CD1c-positive myeloid dendritic cell (primary cell): ENCODE data around the gene CIZ1.
"Not testable (repeated sequence)": the region's sequence is repeated elsewhere in the genome, so short reads cannot be mapped to it uniquely, and the experiment has no call there.

Source experiments
- DNase-seq: peaks from one replicate; pipeline ENCODE4 v3.0.0-alpha.2; 2016; ENCODE audit errors: extremely low spot score

Gene CIZ1

DNA sequence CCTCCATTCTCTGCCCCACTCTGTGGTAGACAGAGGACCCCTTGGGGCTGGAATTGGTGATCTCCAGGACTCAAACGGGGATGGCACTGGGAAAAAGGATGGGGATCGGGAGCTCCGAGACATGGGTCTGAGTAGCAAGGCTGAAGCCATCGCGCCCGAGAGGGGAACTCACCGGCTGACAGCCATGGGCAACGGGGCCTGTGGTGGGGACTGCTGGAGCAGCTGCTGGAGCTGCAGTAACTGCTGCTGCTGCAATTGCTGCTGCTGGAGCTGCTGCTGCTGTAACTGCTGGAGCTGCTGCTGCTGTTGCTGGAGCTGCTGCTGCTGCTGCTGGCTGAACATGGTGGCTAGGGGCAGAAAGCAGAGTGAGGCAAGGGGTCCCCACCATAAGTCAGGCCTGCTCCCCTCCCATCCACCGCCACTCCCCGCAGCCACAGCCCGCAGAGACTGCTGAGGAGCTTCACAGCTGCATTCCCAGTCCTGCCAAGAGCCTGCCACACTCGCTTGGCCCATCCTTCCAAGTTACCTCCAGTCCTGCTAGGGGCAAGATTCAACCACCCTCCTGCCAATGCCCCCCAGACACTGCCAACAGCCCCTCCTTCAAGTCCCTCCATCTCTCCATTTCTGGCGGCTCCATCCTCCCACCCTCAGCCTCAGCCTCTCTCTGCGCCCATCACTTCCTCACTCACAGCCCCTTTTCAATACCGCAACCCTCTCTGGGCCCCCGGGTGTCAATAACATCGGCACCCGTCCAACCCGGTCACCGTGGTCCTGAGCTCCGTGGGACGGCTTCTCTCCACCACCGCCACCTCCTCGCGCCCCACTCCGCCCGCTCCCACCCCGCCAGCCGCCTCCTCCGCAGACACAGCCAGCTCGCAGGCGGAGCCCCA, 611 bp downstream of the CIZ1 start:
- DNase-seq: no peak

DNA sequence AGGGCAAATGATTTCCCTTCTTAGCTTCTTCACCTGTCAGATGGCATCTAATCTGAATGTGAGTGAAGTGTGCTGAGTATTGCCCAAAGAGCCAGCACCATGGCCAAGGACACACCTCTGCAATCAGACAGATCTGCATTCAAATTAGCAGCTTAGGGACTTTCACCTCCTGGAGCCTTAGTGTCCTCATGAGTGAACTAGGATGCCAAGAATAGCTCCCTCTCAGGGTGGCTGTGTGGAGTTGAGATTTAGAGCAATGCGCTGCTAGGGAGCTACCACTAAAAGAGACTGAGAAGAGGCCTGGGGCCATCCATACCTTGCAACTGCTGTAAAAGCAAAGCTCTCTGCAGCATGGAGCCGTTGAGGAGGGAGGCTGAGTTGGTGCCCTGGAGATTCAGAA, 1.4 kb downstream of the CIZ1 start:
- DNase-seq: no peak

DNA sequence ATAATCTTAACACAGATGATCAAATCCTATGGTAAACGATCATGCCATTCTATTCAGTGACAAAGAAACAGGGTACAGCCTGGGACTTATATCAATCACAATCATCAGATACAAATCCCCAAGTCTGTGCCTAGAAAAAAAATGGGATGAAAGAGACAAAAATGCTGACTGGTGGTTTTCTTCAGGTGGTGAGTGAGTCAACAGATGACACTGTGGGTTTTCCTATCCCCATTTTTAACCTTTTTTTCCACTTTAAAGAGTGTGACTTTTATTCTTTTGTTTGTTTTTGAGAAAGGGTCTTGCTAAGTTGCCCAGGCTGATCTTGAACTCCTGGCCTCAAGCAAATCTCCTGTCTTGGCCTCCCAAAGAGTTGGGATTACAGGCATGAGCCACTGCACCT, 3.2 kb downstream of the CIZ1 start:
- DNase-seq: no peak

DNA sequence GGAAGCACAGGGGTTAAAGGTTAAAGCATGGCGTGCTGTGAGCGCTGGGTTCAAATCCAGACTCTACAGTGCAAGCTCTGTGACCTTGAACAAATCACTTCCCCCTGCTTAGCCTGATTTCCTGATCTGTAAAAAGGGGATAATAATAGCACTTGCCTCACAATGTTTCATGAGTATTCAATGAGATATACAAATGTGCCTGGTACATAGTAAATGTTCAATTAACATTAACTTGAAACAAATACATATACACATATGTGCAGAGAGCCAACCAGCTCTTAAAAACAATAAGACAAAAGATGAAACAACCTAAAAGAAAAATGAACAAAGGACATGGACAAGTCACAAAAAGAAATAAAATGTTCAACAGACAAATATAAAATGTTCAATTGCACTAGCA, 4.0 kb downstream of the CIZ1 start:
- DNase-seq: no peak

DNA sequence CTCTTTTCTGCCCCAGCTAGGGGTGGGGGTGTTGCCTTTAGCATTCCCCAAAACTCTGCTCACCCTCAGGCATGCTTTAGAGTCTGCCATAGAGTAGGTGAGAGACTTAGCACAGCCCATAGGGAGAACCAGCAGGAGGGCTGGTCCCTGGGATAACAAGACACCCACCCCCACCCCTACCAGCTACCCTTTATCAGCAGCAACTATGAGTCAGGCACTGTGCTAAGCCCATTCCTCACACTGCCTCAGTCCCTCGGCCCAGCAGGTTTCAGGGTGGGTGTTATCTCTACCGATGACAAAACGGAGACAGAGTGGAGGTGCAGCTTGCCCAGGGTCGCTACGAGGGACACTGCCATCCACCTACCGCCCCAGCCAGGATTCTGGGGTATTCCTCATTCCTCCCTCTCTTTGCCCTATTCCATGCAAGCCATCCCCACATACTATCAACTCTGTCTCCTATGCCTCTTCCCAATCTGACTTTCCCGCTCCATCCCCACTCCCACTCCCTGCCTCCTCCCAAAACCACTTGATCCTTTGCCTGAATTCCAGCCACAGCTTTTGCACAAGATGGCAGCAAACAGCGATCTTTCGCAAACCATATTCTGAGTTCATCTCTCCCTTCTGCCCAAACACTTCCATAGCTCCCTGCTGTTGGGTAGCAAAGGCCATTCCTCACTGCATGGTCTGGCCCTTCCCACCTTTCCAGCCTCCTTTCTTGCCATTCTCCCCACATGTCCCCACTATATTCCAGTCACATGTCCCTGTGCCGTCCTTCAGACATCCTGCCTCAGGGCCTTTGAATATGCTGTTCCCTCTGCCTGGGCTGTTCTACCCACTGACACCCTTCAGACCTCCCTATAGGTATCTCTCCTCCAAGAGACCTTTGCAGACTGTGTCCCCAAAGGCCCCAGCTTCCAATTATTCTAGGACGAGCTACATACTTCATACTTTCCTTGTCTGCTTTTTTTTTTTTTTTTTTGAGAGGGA, 5.1 kb downstream of the CIZ1 start:
- DNase-seq: no peak

DNA sequence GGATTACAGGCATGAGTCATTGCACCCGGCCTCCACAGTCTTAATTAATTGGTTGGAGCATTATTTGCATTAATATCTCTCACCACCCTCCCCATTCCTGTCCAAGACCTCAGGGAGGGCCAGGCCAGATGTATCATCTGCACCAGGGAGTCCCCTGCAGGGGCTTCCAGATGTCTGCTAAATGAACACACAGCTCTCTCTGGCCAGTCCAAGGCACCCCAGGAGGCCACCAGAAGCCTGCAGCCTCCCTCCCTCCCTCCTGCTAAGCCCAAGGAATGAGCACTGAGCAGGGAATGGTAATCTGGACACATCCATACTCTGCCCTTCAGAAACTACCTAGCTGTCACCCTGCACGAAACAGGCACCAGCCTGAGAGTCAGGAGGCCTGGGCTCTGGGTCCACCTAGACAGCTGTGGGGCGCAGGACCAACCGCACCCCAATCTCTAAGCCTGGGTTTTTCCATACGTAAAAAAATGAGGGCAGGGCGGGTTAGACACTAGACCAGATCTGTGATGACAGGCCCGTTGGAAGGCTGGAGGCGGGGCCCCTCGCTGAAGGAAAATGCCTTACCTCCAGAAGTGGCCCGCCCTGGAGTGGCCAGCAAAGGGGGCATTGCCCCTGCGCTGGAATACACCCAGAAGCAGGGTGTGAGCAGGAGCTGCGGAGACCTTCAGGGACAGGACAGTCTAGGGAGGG, 8.3 kb downstream of the CIZ1 start:
- no peak for DNase-seq

DNA sequence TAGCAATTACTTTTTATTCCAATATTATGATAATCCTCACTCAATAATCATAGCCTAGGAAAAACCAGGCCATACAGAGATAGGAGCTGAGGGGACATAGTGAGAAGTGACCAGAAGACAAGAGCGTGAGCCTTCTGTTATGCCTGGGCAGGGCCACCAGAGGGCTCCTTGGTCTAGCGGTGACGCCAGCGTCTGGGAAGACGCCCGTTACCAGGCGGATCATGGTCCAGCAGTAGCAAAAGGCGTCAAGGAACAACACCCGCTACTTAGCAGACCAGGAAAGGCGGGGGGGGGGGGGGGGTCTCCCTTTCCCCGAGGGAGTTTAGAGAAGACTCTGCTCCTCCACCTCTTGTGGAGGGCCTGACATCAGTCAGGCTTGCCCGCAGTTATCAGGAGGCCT, 9.9 kb downstream of the CIZ1 start:
- DNase-seq: not testable (repeated sequence)

DNA sequence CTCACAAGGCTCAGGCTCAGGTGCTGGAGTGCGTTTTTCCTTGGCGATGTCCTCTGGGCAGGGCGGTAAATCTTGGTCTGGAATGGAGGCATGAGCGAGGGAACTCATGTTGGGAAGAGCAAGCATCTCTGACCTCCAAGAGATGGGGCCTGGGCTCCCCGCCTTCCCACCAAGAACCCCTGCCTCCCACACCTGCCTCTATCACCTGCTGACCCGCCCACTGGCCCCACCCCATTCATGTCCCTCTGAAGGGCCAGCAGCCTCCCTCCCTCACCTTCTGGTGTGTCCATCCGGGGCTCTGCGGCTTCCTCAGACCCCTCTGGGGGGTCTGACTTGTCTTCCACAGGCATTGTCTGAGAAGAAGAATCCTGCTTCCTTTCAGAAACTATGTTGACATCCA, 10.9 kb downstream of the CIZ1 start:
- DNase-seq: no peak

DNA sequence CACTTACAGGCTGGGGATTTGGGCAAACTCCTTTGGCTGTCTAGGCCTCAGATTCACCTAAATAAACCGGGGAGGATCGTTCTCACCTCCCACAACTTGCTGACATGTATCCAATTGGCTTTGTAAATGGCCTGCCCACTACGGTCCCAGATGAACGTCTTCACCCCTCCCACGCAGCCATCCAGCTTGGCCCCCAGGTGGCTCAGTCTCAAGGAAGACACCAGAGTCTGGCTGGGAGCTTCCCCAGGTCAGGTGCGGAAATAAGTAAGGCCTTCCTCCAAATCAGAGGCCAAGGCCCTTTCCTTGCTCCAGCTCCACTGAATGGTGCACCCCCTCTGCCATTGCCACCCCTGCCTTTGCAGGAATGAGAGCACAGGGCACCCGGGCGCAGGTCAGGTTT, 11.4 kb downstream of the CIZ1 start:
- no peak for DNase-seq

DNA sequence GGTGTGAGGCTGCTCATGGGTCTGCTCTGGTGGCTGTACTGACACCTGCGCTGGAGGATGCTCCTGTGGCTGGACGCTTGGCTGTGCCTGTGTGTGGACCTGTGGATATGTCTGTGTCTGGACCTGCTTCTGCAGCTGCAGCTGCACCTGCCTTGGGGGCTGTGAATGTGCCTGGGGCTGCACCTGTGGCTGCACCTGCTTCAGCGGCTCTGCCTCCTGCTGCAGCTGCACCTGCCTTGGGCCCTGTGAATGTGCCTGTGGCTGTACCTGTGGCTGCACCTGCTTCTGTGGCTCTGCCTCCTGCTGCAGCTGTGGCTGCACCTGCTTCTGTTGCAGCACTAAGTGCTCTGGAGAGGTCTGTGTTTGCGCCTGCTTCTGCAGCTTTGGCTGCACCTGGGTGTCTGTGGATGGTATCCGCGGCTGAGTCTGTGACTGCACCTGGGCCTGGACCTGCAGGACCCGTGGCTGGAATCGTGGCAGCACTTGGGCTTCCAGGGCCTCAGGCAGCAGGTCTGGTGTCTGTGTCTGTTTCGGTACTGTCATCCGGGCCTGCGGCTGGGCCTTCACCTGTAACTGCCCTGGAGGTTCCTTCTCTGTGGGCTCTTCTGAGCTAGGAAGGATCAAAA, 12.5 kb downstream of the CIZ1 start:
- DNase-seq: no peak

DNA sequence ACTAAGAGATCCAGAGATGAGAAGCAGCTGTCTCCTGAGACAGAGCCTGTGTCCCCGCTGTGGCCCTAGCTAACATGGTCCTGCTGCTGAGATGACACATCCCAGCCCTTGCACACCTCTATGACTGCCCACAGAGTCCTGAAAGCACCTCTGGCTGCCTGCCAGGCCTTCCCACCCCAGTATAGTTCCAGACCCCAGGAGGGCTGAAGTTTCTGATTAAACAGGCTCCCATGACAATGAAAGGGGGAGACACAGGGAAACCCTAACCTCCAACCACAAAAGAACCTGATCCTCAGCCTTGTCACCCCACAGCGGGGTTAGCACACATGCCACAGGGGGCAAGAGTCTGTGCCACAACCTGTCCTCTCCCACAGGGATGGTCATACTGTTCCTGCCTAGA, 15.6 kb downstream of the CIZ1 start:
- DNase-seq: no peak

DNA sequence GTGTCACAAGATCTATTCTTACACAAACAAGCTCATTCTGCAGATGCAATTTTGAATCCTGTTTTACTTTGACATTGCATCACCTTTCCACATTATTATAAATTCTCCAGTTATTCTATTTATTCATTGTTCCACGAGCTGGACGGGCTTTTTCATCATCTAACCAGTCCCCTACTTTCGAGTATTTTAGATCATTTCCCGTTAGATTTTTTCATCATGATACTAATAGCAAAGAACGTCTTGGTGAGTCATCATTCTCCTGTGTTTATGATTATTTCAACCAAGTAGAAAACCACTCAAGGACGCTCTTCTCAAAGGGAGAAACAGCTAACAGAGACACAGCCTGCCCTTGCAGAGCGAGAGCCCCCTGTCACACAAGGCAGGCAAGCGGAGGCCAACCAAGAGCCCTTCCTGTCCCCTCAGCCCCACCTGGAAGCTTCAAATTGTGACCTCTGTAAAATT, 16.2 kb downstream of the CIZ1 start:
- DNase-seq: no peak

DNA sequence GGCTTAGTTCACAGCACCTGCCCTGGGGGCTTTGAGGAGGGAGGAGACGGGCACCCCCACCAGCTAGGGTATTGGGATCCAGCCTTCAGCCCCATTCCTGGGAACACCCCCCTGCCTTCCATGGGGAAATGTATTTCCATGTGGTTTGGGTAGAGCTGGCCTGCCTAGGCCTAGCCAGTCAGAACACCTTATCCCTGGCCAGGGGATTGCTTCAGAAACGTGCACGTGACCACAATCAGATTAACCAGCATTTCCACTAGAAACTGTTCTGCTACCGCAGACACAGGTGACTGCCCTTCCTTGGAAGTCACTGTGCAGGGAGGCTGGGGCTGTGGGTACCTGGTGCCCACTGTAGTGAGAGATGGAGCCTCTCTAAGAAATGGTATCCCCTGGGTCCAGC, 17.3 kb downstream of the CIZ1 start:
- no peak for DNase-seq

DNA sequence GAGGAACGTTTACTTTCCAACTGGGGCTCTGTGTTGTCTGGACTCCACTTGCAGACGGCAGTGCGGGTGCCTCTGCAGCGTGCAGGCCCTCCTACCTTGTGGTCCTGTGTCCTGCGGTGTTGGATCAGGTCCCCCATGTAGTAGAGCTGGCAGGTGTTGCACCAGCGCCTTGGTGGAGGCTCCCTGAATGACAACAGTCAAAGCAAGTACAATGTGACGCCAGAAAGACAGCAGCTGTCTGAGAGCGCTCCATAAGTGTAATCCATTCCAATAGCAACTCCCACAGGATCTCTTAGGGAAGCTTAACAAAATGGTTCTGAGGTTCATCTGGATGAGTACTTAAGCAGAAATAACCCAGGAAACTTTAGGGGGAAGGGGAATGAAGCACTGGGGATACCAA, 21.4 kb downstream of the CIZ1 start:
- DNase-seq: no peak

DNA sequence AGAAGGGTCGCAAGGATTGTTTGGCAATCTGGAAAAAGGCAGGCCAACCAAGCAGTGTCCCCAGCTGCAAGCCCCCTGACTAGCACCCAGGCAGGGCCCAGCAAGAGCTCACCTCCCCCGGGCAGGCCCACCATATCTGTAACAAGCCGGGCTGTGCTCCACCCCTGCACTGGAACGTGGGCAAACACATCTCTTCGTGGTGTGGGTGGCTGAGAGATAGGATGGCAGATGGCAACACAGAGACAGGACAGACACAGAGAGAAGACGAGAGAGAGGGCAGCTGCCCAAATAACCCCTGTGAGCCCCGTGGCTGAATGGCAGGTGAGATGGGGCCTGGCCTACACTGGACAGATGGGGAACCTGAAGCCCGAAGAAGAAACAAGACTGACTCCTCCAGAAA, 21.9 kb downstream of the CIZ1 start:
- DNase-seq: no peak

DNA sequence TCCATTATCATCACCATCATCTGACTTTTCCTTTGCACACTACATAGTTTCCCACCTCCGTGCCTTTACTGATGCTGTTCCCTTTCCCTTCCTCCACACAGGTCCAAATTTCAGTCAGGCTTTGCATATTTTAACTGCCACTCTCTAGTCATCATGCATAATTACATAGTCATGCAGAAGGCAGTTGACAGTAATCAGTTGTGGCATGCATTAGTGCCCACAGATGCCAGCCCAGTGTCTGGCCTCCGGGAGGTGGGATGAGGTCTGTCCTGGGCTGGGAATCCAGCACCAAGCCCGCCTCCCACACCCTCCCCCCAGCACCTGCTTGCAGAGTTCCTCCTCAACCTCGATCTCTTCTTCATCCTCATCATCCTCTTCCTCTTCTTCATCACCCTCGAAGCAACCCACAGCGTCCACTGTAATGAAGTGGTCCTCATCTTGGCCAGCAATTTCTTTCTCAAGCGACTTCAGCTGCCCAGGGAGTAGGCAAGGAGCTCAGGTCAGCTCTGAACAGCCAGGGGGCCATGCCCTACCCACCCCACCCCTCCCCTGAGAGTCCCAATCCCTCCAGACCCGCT, 22.6 kb downstream of the CIZ1 start:
- no peak for DNase-seq

DNA sequence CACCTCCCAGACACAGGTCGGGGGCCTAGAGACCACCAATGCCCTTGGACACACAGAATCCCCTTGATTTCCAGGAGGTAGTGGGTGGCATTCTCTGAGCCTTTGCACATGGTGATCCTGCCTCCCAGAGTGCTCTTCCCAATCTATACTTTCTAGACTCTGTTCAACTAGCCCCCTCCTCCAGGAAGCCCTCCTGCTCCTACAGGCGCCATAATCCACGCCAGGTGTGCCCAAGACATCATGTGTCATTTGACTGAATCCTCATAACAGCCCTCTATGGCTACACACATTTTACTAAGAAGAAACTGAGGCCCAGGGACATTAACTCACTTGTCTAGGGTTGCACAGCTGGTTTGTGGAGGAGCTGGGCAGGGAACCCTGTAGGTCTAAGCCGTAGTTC, 24.2 kb downstream of the CIZ1 start:
- no peak for DNase-seq

DNA sequence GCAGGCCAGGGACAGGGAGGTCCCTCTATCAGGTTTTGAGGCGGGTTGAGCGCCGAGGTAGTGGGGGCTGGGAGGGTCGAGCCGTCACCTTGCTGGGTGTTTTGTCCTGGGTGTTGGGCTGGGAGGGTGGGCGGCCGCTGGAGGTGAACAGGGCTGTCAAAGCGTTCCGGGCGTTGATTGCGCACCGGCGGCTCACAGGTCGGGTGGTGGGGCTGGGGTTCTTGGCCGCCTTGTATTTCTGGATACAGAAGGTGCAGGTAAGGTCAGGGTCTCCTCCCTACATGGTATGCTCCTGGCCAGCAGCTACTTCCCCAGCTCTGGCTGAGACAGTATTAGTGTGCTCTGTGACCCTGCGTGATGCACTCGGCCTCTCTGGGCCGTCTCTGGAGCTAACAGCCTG, 25.2 kb downstream of the CIZ1 start:
- no peak for DNase-seq

DNA sequence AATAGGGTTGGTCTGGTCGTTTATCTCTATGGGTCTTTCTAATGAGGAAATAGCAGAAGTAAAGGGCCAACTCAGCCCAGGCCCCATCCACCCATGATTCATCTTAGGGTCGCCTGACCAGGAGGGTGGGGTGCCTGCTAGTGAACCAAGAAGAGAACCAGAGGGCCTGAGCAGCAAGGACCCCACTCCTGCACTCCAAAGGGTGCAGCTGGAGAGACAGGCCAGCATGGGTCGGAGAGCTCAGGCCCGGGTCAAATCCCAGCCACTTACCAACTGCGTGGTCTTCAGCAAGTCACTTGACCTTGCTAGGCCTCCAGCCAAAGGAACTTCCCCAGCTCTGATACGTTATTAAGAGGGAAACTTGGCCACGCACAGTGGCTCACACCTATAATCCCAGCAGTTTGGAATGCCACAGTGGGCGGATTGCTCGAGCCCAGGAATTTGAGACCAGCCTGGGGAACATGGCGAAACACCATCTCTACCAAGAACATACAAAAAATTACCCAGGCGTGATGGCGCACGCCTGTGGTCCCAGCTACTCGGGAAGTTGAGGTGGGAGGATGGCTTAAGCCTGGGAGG, 27.0 kb downstream of the CIZ1 start:
- peak; percentile 8 for DNase-seq

DNA sequence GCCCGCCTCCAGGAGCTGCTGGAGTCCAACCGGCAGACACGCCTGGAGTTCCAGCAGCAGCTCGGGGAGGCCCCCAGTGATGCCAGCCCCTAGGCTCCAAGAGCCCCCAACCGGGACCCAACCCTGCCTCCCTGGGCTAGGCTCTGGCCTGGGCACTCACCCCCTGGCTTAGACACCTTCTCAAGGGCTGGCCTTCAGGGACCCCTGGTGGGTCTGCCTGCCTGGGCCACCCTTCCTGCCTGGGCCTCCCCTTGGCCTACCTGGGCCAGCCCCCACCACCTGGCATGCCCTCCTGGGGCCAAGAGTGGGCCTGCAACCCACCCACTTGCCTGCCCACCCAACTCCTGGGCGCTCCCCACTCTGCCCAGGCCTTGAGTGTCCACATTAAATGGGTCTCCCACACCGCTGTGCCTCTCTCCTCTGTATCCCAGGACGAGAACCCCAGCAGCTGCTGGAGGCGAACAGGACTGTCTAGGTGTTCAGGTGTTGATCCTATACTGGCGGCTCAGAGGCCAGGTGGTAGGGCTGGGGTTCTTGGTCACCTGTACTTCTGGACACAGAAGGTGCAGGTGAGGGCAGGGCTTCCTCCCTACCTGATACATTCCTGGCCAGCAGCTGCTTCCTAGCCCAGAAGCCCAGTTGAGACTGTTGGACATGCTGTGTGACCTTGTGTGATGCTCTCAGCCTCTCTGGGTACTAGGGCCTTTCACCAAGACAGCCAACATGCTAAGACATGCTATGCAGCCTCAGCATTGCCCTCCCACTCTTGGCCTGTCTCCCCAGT, 27.7 kb downstream of the CIZ1 start:
- no peak for DNase-seq
